ENCODE measurements around the gene GALNS.

GRCh38 chr16:88837806-88838205 is 18.9 kb downstream of the GALNS start:
- TF ChIP-seq CTCF (conservative IDR thresholded peaks at IDR 0.05; ENCODE audit: low read length) = no peak
- TF ChIP-seq EZH2phosphoT487 (IDR thresholded peaks at IDR 0.05; ENCODE audit: borderline replicate concordance, low read depth, low read length) = no peak
